ENCODE measurements around the gene TAGLN.
A peak's percentile ranks its signal among the peaks of the same experiment; 100 is the strongest.

Gene TAGLN

DNA sequence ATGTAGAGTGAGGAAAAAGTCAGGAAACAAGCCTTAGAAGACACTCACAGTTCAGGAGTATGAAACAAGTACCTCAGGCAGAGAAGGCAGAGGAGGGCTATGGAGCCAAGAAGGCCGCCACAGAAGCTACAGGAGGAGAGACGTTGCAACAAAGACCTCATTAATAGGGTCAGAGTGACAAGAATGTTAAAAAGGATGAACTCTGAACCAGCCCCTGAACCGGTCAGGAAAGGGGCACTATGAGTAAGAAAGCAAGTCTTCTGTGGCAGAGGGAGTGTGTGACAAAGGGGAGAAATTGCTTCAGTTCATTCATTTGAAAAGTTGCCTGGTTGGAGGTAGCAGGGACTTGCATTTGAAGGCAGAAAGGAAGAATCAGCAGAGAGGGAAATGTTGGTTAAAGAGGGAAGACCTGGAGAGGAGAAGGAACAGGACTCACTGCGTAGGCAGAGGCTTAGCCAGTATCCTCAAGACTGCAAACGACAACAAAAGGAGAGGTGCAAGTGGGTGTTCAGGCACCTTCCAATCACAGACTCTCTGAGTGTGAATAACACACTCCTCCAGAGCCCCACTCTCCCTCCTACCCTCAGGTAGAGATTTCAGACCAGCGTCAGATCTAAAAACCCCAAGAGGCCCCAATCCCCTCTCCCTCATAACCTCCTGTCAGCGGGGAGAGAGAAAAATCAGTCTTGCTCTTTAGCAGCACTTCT is 15.4 kb downstream of the TAGLN start:
- no peak for DNase-seq (ENCODE audit: low read depth in 2 of 2)

DNA sequence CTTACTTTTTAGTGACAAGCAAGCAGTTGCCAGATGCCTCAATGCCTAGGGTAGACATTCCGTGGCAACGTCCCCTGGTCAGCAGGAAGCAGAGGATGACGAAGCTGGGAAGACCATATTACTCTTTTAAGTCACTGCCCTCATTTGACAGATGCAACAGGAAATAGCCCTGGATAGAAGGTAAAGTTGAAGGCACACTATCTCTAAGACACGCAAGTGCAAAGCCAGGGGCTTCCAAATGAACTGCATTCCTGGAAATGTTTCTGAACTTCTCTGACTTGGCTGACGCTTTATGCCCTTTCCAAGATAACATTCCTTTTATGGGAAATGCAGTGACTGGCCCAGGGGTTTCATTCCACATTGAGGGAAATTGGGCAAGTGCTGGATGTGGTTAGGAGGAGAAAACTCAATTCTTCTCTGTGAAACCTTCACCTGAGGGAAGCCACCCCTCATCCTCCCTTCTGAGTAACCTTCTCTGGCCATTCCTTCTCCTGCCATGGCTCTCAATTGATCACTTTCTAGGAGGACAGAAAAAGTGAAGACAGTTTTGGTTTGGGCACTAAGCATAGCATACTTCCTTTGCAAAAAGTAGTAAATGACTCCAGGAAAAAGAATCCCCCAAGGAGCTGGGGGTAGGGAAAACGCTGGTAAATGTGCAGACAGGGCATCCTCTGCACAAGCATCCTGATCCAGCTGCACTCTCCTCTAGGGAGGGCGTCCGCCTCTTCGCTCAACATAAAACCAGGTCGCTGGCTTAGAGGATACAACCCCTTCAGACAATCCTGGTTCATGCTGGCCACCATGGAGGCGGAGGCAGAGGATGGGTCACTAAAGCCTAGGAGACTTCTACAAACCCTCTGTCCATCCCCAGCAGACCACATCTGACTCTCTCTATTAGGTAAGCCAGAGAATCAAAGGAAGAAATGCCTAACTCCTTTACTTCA is 18.2 kb downstream of the TAGLN start:
- DNase-seq (ENCODE audit: low read depth in 2 of 2), result no peak

DNA sequence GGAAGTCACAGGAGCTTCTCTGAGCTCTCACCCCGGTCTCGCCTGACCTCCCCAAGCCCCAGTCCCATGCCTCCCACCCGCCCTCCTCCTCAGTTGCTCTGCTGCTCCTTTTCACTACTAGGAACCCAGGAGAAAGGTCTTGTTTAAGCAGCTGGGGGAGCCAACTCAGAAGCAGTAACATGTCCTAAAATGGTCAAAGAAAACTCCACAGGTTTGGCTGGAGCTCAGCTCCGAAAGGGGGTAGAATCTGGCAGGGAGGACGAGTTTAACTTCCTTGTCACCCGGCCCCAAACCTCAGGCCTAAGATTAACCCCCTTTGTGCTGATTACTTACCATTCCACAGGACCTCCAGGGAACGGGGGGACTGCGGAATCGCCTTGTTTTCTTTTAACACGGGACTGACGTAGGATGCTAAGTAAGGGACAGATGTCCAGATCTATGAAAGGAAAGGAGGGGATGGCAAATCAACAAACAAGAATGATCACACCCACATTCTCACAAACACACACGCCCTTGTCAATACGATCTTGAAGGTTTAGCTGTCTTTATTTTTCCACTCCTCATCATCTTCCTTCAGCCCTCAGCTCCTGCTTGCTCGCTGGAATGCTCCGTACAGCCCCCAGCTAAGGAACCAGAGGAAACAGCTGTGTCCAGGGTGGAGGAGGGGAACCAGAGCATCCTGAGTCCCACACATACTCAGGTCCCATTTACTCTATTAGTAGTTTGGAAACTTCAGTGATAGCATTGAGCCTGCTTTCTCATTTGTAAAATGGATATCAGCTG is 19.2 kb downstream of the TAGLN start:
- DNase-seq (ENCODE audit: low read depth in 2 of 2), result no peak

DNA sequence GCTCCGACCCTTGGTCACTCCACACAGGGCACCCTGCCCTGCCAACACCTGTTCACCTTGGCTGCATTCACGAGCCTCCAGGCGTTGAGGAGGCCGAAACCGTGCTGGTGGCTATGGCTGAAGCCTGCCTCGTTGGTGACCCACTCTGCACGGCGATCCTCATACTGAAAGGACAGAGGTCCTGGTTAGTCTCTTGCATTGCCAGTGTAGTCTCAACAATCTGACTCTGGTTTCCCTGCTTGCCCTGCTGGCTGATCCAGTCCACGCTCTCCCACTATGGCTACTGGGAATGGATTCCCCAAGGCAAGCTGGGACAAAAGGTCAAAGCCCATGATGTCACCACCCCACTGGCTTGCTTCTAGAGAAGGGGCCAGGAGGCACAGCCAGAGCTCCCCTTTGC is 19.8 kb downstream of the TAGLN start:
- no peak for DNase-seq (ENCODE audit: low read depth in 2 of 2)

DNA sequence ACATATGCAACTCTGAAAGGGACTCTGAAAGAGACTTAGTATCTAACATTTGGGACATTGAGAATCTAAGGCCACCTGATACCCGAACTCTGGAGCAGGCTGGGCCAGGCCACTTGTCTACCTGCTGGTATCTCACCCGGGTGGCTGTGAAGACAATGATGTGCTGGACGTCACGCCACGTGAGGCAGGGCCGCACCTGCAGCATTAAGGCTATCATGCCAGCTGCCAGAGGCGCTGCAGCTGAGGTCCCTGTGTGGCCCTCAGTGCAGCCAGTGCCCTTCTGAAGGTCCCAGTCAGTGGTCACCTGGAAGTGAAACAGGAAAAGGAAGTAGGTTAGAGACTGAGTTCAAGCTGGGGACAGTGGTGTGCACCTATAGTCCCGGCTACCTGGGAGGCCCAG is 20.3 kb downstream of the TAGLN start:
- DNase-seq (ENCODE audit: low read depth in 2 of 2), result no peak

DNA sequence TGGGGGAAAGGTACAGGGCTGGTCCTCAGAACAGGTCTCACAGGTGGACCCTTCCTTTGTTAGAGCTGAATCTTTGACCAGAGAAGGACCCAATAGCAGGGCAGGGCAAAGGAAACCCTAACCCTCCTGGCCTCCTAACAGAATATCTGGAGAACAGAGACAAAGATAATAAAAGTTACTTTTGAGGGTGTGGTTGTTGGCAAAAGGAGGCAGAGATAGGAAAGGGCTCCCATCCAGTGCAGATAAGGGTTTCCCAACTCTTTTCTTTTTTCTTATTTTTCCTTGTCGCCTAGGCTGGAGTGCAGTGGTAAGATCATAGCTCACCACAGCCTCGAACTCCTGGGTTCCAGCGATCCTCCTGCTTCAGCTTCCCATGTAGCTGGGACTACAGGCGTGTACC is 20.8 kb downstream of the TAGLN start:
- no peak for DNase-seq (ENCODE audit: low read depth in 2 of 2)

DNA sequence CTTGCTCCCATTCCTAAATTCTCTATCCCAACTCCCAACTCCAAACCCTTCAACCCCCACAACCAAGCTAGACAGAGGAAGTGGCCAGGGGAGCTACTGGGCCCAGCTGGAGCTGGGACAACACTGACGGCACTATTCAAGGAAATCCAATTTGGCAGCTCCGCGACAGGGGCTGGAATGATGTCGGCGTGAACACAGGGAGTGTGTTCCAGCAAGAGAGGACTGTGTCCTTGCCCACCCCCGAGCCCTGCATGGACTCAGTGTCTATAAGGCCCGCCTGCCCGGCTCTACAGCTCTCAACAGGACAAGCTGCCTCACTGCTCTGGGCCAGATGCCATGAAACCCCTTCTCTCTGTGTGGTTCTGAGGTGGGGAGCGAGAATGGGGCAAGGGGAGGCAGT is 21.4 kb downstream of the TAGLN start:
- no peak for DNase-seq (ENCODE audit: low read depth in 2 of 2)

DNA sequence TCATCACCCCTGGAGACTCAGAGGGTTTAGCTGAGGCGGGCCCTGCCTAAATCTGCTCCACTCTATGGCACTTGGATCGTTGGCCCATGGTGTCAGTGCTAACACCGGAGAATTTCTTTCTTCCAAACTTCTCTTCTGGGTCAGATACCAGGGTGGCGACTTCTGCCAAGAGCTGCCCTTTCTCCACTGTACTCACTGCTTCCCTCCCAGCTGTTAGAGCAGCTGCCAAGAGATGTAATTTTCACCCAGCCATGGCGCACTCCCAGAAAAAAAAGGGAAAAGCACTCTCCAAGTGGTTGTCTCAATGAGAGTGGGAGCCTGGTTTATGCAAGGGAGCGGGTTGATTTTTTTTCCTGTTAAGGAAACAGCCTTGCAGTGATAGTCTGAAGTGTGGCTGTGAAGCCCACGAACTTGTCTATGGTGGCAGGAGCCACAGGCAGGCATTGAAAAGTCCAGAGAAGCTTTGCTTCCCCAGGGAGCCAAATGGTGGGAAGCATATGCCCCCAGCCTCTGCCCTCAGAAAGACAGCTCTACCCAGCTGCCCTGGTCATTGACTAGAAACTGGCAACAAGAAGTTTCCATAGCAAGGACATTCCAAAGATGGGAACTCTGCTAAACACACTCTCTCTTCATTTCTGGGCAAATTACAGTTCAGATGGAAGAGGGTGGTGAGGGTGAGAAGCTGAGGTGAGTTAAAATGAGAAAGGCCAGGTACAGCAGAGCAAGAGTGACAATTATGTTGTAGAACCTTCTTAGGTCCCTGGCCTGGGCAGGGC is 22.0 kb downstream of the TAGLN start:
- DNase-seq (ENCODE audit: low read depth in 2 of 2), result no peak

DNA sequence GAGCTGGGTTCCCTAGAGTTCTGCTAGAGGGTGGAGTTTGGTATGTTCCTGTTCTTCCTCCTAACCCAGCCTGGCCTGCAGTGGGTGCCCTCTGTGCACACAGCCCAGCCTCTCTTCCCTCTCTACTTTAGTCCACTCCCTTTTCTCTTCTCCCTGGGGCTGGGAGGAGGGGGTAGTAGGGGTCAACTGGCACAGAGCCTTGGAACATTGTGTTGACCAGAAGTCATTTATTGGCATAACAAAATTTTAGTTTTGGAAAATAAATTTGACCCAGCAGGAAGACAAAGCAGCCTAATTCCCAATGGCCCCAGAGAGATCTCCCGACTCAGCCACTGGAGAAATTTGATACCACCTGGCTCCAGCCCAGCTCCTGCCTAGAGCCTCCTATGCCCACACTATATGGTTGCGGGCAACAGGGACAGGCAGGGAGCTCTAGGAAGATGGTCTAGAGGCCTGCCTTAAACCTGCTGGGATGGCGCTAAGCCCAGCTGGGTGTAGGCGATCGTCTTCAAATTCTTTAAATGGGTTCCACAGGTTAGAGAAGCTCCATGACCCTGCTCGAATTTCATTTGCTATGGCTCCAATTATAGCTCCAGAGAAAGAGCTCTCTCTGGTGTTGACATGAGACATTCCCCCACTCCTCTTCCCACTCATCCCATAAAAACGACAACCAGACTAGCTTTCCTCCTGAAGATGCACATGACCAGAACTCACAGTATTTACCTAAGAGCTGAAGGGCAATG is 22.8 kb downstream of the TAGLN start:
- no peak for DNase-seq (ENCODE audit: low read depth in 2 of 2)

DNA sequence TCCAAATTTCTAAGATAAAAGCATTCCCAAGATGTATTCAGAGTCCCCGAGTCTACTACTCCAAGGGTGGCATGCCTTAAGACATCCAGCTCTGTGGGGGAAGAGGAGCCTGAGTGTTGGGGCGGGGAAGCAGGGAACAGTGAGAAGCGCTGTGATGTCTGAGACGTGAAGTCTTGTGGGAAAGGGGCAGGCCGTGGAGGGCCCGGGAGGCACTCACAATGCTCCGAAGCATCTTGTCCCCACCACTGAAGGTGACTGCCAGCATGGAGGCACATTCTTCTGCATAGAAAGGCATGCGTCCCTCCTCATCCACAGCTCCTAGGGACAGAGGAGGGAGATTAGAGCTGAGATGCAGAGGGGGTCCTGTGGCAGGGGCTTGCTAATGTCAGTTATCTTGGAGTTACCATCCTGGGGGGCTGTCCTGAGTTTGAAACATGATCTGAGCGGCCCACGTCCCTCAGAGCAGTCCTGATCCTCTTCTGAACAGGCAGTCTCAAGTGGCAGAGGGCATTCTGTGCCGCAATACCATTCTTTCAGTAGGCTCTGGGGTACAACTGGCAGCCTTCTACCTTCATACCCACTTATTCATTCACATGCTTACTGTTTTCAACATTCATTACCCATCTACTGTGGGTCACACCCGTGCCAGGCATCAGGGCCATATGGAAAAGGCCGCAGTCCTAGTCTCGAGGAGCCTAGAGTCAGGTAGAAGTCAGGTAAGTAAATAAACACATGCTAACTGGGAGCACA is 24.0 kb downstream of the TAGLN start:
- DNase-seq (ENCODE audit: low read depth in 2 of 2), result no peak

DNA sequence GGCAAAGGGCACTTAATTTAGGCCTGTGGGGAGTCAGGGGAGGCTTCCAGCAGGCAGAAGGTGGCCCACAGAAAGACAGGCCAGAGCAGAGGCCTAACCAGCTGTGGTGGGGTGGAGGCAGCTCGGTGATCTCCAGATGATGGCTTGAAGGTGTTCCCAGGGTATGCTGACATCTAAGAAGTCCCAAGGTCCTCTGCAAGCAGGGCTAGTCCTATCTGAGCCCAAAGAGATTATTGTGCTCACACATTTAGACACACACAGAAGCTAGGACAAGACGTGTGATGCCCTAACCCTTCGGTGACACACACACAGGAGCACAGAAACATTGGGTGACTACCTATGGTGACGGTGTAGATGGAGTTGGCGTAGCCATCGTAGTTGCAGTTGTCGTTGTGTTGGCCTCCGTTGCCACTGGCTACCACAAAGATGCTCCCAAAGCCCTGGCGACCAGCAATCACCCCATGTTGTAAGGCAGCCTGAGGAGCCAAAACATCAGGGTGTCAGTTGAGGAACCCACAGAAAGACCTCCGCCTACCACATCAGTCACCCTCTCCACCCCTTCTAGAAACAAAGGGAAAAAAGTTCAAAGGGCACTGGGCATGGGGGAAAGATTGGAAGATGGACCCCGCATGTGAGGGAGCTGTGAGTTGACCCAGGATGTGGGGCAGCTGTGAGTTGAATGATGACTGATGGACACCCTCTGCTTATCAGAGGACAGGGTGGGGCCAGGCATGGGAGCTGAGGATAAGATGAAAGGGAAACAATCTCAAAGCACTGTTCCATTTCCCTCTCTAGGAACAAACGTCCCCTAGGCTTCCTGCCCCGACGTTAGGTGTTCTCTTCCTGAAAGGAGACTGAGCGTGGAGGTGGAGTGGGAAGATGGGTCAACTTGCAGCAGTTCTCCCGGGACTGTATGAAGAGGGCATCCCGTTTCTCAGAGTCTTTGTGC is 24.8 kb downstream of the TAGLN start:
- DNase-seq (ENCODE audit: low read depth in 2 of 2), result no peak

DNA sequence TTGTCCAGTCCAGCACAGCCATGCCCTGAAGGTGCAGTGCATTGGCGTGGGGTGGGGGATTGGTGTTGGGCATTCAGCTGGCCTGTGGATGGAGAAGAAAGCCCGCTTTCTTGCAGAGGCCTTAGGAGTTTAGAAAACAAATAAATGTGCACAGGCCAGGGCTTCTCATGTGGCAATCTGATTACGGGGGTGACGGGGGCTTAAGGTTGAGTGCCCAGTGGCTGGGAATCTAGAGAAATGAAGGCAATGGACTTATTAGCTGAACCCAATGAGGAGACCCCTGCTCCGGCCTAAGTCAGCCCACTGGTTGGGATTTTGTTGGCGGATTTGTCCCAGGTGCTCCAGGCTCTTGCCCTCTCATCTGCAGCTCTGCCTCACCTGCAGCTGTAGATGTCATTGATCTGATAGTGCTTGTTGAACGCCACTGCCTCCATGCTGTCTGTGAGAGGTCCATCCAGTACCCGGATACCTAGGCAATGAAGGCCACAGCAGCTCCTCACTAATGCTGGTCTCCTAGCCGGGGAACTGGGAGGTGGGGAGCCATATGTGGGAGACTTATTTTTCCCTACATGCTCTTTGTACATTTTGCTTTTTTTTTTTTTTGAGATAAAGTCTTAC is 26.5 kb downstream of the TAGLN start:
- no peak for DNase-seq (ENCODE audit: low read depth in 2 of 2)

DNA sequence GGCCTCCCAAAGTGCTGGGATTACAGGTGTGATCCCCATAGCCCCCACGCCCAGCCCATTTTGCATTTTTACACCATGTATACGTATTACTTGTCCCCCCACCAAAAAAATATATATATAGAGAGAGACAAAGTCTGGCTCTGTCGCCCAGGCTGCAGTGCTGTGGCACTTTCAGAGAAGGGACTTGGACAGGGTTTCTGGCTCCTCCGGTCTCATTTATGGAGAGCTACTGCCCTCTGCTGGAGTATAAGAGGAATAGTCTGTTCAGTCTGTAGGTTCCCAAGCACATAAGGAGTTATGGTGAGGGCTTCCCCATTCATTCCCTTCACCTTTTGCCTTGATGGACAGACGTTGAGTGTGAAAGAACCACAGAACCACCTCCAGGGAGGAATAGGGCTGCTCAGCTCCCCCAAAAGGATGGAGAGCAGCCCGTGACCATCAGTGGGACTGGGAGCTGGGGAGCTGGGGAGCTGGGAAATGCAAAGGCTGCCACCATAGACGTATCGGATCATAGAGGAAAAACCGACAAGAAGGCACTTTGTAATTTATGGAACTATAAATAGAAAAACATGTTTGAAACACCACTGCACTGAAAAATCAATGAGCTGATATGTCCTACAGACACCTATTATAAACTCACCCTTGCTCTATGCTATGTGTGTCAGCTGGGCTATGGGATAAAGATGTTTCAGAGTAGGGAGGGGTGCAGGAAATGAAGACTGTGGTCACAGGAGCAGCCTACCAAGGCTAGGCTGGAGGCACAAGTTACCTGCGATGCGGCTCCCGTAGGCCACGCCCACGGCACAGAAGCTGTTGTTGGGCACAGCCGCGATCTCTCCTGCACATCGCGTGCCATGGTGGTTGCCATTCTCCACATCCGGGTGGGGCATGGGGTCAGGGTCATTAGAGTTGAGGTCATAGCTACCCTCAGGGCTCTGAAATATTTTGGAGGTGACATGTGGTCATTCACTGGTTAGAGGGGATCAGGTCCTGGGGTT is 27.5 kb downstream of the TAGLN start:
- peak in 1 of 2 donors; percentile 29 for DNase-seq (ENCODE audit: low read depth in 2 of 2)

DNA sequence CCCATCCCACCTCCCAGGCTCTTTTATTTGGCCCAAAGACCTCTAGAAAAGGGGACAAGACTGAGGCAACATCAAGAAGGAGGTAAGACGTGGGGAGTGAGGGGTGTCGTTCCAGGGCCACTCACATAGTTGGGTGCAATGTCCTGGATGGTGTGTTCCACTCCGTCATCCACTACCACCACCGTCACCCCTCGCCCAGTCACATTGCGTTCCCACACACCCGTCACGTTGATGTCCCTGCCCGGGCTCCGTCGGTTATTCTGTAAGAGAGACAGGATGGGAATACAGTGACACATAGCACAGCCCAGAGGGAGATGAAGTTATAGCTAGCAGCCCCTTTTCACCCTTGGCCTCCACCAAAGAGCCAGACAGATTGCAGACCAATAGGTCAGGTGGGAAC is 28.9 kb downstream of the TAGLN start:
- DNase-seq (ENCODE audit: low read depth in 2 of 2), result no peak

DNA sequence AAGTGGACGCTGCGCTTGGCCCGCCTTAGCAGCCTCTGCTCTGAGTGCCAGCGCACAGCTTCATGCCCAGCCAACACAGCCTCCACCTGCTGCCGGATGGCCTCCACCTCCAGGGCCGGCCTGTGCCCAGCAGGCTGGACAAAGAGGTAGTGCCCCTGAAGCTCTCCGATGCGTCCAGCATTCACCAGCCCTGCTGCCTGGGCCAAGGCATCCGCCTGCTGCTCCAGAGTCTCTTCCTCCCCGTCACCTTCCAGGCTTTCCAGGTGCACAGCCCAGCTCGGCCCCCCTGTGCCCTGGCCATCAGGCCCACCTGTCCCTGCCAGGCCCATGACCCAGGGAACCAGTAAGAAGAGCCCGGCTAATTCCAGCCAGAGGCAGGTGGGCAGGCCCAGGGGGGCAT is 30.2 kb downstream of the TAGLN start:
- no peak for DNase-seq (ENCODE audit: low read depth in 2 of 2)

DNA sequence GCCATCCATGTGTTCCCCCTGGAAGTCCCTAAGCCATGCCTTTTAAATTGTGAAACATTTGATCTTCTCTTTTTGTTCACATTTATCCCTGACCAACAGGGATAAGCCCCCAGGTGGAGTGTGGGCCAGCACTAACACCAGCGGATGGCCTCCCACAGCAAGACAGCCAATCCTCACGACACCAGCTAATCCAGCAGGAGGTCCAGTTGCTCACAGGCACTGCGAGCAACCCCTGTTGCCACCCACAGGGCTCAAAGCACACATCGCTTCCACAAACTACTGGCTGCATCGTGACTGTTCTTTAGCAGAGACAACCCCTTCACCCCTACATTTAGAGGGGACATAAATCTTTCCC is 30.7 kb downstream of the TAGLN start:
- DNase-seq (ENCODE audit: low read depth in 2 of 2), result no peak

DNA sequence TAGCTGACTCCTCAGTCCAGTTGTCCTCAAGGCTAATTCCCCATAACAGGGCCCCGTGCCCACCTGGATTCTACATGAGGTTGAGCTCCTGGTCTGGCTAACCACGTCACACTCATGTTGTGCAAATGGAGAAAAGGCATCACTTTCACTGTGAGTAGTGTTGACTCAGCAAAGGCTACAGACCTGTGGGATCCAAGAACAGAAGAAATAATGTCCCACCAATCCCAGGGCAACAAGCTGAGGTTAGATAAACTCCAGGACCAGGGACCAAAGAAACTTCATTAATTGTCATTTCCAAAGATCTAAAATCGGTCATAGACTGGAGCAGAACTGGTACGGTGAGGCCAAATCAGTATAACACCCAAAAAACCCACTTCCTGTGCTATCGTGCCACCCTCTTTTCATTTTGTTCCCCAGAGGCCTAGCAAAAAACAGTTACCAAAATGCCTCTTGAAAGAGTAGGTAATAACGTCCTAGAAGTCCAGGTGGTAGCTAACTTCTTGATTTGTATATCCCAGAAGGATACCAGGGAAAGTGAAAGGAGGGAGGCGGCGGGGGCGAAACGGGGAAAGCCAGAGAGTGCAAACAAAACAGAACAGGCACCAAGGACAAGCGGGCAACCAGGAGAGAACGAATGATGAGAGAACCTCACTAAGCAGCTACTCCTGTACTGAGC is 31.3 kb downstream of the TAGLN start:
- DNase-seq (ENCODE audit: low read depth in 2 of 2), result peak in 1 of 2 donors; percentile 22
